Activated naive CD8-positive, alpha-beta T cell treated with anti-CD3 and anti-CD28 coated beads, Interleukin-2, amount 10 ng/mL, durations not matched to agents 7 days and 5 days (primary cell): ENCODE measurements around the gene GALNT4. TPM values are rescaled to one million over a fixed set of nuclear protein-coding genes. Genes with fewer than 3 reads are reported as not detected.
A peak's percentile ranks its signal among the peaks of the same experiment; 100 is the strongest.

Source experiments
- ATAC-seq: fragments of 150-1000 bp; cut with Tn5 transposase; one replicate; pipeline ENCODE4 v1.10.0; 2021; ENCODE audit warnings: low read depth, moderate library complexity
- POLR2A ChIA-PET: fragments of 350-600 bp; sonication (Branson Sonifier 250); formaldehyde crosslinking; loops from one replicate; lab custom pipeline; 2021; ENCODE audit warnings: antibody characterized with exemption; lab: Charles Lee
- DNase-seq: peaks from one replicate; pipeline ENCODE4 v3.0.0; 2021
- H3K27ac Mint-ChIP-seq: one replicate; pipeline ENCODE4 v1.8.0; 2022; ENCODE audit warnings: mild to moderate bottlenecking, mixed read lengths
- H3K27me3 Mint-ChIP-seq: one replicate; pipeline ENCODE4 v1.8.0; 2022; ENCODE audit warnings: mild to moderate bottlenecking, moderate library complexity, mixed read lengths
- H3K36me3 Mint-ChIP-seq: one replicate; pipeline ENCODE4 v1.8.0; 2021; ENCODE audit warnings: mild to moderate bottlenecking, mixed read lengths
- H3K4me1 Mint-ChIP-seq: one replicate; pipeline ENCODE4 v1.8.0; 2021; ENCODE audit warnings: mixed read lengths
- H3K4me3 Mint-ChIP-seq: one replicate; pipeline ENCODE4 v1.8.0; 2022; ENCODE audit warnings: mild to moderate bottlenecking, moderate library complexity, mixed read lengths
- H3K9me3 Mint-ChIP-seq: one replicate; pipeline ENCODE4 v1.8.0; 2021; ENCODE audit warnings: mixed read lengths
- total RNA-seq, 2 experiments: library from RNA; stranded (reverse); gene quantifications; one replicate each; pipeline ENCODE4 v1.2.3, GENCODE V29; 2021

Gene GALNT4
- total RNA-seq, 2 experiments from 2014 or later: 15.6 to 16.3 TPM

- POLR2A ChIA-PET: interaction anchor here (1.0 to 7.5 kb wide), 9 partner anchors 9 to 504 kb away, joined by 3 to 62 read pairs (median 7); partner anchors contain the start of gene DUSP6
- H3K36me3 Mint-ChIP-seq: peaks cover 34% of the 10 kb centered on the region
- H3K27ac Mint-ChIP-seq: peak overlapping the region; percentile 94
- H3K9me3 Mint-ChIP-seq: no peaks in the 10 kb centered on the region
- H3K27me3 Mint-ChIP-seq: no peaks in the 10 kb centered on the region
- peak overlapping the region; percentile 98 for H3K4me3 Mint-ChIP-seq
- peaks cover 48% of the 10 kb centered on the region for H3K4me1 Mint-ChIP-seq
- ATAC-seq: no peak
- DNase-seq: no peak
These were observed 604 bp downstream of the GALNT4 start for GRCh38 chr12:89523843-89524540.

DNA sequence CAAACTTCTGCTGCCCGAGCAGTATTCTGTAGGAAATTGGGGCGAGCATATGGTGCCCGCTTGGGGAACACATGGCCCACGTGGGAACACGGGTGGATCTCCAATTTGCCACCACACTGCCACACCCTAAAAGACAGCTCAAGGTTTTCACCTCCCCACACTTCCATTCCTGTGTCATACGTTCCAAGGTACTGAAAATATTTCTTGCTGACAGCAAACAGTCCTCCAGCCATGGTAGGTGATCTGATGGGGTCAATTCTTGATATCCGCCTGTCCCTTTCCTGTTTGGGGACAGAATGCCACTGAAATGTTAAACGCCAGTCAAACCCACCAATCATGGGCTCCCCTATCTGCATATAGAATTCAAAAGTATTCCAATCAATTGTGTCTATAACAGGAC lies 1.2 kb downstream of the GALNT4 start:
- Mint-ChIP-seq H3K27ac (peak overlapping the region; percentile 94), H3K27me3 (no peaks in the 10 kb centered on the region), H3K36me3 (peaks cover 37% of the 10 kb centered on the region), H3K4me1 (peaks cover 51% of the 10 kb centered on the region), H3K9me3 (no peaks in the 10 kb centered on the region), H3K4me3 (peak overlapping the region; percentile 98)
- POLR2A ChIA-PET: interaction anchor here (1.8 to 7.5 kb wide), 2 partner anchors 49 to 171 kb away, joined by 8 to 56 read pairs; partner anchors contain the start of gene DUSP6
- ATAC-seq: no peak
- no peak for DNase-seq

DNA sequence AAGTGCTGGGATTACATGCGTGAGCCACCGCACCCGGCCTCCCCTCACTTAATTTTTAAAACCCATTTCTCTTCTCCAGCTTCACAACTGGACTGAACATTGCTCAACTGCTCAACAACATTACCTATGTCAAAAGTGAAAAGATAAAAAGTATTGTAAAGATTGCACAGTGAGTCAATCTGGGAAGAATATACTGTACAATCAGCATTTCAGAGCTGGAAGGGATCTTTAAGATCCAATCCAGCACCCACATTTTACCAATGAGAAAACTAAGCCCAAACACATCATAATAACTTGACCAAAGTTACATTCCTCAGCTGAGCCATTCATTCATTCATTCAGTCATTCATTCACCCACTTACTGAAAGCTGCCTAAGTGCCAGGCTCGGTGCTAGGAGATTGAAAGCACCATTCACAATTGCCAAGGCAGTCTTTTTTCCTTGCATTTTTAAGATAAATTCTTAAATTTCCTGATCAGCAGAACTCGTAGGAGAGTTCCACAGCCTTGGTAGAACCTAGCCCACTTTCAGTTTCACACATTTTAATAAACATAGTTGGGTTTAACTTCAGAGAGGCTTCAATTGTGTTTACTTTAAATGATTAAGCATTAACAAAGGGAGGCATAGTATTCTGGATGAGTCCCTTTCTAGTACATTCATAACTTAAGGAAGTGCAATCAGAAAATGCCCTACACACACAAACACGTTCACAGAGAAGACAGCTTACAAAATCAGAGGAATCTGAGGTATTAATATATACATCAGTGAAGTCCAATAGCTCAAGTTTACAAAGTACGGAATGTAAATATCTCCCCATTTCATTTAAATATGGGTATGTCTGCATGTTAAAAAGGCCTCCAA lies 3.0 kb downstream of the GALNT4 start:
- Mint-ChIP-seq H3K4me3 (peak overlapping the region; percentile 98), H3K27ac (peak overlapping the region; percentile 14), H3K9me3 (no peaks in the 10 kb centered on the region), H3K4me1 (peaks cover 44% of the 10 kb centered on the region), H3K36me3 (peaks cover 40% of the 10 kb centered on the region), H3K27me3 (no peaks in the 10 kb centered on the region)
- POLR2A ChIA-PET: interaction anchor here (0.7 to 7.5 kb wide), 2 partner anchors 169 to 172 kb away, joined by 5 to 56 read pairs; partner anchors contain the start of gene DUSP6
- no peak for ATAC-seq
- no peak for DNase-seq

- POLR2A ChIA-PET: no interaction called here
- Mint-ChIP-seq H3K9me3 (no peaks in the 10 kb centered on the region), H3K4me3 (no peak overlapping the region), H3K27me3 (no peaks in the 10 kb centered on the region), H3K27ac (no peak overlapping the region), H3K36me3 (peaks cover 25% of the 10 kb centered on the region), H3K4me1 (peaks cover 30% of the 10 kb centered on the region)
- ATAC-seq: no peak
- no peak for DNase-seq
These were observed 6.9 kb downstream of the GALNT4 start for GRCh38 chr12:89517720-89518119.

GRCh38 chr12:89516633-89517032 lies 8.0 kb downstream of the GALNT4 start:
- POLR2A ChIA-PET: interaction anchor here (0.7 to 1.1 kb wide), 2 partner anchors 10 kb away, joined by 3 read pairs; no protein-coding TSS in a partner anchor
- no peak for ATAC-seq
- no peaks in the 10 kb centered on the region for H3K27me3 Mint-ChIP-seq
- peaks cover 22% of the 10 kb centered on the region for H3K36me3 Mint-ChIP-seq
- no peak overlapping the region for H3K27ac Mint-ChIP-seq
- H3K4me1 Mint-ChIP-seq: peaks cover 22% of the 10 kb centered on the region
- no peak for DNase-seq
- no peak overlapping the region for H3K4me3 Mint-ChIP-seq
- no peaks in the 10 kb centered on the region for H3K9me3 Mint-ChIP-seq

- Mint-ChIP-seq H3K36me3 (peaks cover 20% of the 10 kb centered on the region), H3K9me3 (no peaks in the 10 kb centered on the region), H3K4me3 (no peak overlapping the region), H3K27me3 (no peaks in the 10 kb centered on the region), H3K27ac (no peak overlapping the region), H3K4me1 (peaks cover 16% of the 10 kb centered on the region)
- DNase-seq (no peak), ATAC-seq (peak; percentile 82)
- POLR2A ChIA-PET: interaction anchor here (1.1 kb wide), 1 partner anchor 10 kb away, joined by 6 read pairs; the partner anchor contains the start of gene GALNT4
These were observed 9.8 kb downstream of the GALNT4 start for GRCh38 chr12:89514751-89515150.

- Mint-ChIP-seq H3K4me3 (no peak overlapping the region), H3K27me3 (no peaks in the 10 kb centered on the region), H3K9me3 (no peaks in the 10 kb centered on the region), H3K36me3 (peaks cover 21% of the 10 kb centered on the region), H3K27ac (no peak overlapping the region), H3K4me1 (peaks cover 11% of the 10 kb centered on the region)
- DNase-seq (no peak), ATAC-seq (no peak)
- POLR2A ChIA-PET: no interaction called here
These were observed 11.1 kb downstream of the GALNT4 start for GRCh38 chr12:89513544-89513943.

DNA sequence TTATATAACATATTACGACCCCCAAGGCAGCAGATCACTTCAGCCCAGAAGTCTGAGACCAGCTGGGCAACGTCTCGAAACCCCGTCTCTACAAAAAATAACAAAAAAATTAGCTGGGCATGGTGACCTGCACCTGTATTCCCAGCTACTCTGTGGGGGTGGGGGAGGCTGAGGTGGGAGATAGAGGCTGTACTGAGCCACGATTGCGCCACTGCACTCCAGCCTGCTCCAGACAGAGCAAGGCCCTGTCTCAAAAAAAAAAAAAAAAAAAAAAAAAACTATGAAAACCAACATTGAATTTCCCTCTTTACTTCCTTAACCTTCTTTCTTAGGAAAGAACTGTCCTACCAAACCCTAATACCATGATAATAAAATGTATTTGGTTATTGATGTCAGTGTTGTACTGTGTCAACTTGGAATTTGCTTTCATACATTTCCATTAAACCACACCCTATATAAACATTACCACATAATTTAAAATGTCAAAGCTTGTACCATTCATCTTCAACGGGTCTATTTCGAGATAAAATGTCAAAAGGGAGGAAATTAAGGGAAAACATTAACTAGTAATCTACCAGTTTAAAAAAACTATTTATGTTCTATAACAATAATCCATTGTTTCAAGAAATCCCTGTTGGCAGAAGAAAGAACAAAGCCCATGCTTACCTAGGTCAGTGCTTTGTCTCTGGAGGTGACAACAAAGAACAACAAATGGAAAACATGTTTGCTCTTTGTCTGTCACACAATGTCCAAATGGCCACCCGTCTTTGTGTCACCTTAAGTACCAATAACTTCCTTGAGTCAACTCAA lies 17.4 kb downstream of the GALNT4 start:
- H3K9me3 Mint-ChIP-seq: no peaks in the 10 kb centered on the region
- H3K27me3 Mint-ChIP-seq: no peaks in the 10 kb centered on the region
- no peak for DNase-seq
- no peak overlapping the region for H3K4me3 Mint-ChIP-seq
- H3K4me1 Mint-ChIP-seq: peaks cover 12% of the 10 kb centered on the region
- peaks cover 31% of the 10 kb centered on the region for H3K36me3 Mint-ChIP-seq
- no peak overlapping the region for H3K27ac Mint-ChIP-seq
- no peak for ATAC-seq
- POLR2A ChIA-PET: interaction anchor here (0.6 kb wide), 1 partner anchor 10 kb away, joined by 3 read pairs; no protein-coding TSS in a partner anchor

DNA sequence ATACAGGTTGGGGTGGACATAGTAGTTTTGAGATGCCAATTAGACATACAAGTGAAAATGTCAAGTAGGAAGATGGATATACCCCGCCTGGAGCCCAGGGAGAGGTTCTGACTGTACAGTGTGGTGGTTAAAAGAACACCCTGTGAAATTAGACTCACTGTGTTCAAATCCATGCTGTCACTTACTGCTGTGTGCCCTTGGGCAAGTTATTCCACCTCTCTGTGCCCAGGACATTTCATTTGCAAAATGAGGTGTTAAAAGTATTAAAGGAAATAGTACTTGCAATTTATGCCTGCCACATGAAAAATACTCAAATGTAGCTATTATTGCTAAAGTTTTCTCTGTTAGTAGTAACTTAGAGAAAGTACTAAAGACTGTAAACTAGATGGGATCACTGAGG lies 18.5 kb downstream of the GALNT4 start:
- Mint-ChIP-seq H3K36me3 (peaks cover 32% of the 10 kb centered on the region), H3K9me3 (no peaks in the 10 kb centered on the region), H3K27ac (no peak overlapping the region), H3K27me3 (no peaks in the 10 kb centered on the region), H3K4me1 (peaks cover 12% of the 10 kb centered on the region), H3K4me3 (no peak overlapping the region)
- ATAC-seq: no peak
- DNase-seq: no peak
- POLR2A ChIA-PET: no interaction called here

- Mint-ChIP-seq H3K27me3 (no peaks in the 10 kb centered on the region), H3K36me3 (peaks cover 30% of the 10 kb centered on the region), H3K4me3 (no peak overlapping the region), H3K27ac (no peak overlapping the region), H3K4me1 (peaks cover 11% of the 10 kb centered on the region), H3K9me3 (no peaks in the 10 kb centered on the region)
- POLR2A ChIA-PET: no interaction called here
- ATAC-seq (no peak), DNase-seq (no peak)
These were observed 19.8 kb downstream of the GALNT4 start for GRCh38 chr12:89504560-89505346.

- Mint-ChIP-seq H3K36me3 (peaks cover 30% of the 10 kb centered on the region), H3K27me3 (no peaks in the 10 kb centered on the region), H3K4me1 (peaks cover 9% of the 10 kb centered on the region), H3K4me3 (no peak overlapping the region), H3K27ac (no peak overlapping the region), H3K9me3 (no peaks in the 10 kb centered on the region)
- DNase-seq (no peak), ATAC-seq (no peak)
- POLR2A ChIA-PET: no interaction called here
These were observed 22.8 kb downstream of the GALNT4 start for GRCh38 chr12:89501793-89502192.

DNA sequence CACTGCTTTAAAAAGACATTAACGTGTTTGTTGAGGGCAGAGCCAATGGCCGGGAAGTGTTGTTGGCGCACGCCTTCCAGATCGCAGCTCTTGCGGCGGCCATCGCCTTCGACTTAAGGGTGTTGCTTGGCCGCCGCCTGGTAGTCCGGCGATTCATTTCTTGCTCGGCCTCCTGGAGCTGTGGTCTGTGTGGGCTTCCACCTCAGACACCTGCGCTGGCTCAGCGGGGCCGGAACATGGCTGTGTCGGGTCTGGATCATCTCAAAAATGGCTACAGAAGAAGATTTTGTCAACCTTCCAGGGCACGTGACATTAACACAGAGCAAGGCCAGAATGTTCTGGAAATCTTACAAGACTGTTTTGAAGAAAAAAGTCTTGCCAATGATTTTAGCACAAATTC lies 24.7 kb downstream of the GALNT4 start:
- H3K4me1 Mint-ChIP-seq: peaks cover 9% of the 10 kb centered on the region
- no peaks in the 10 kb centered on the region for H3K9me3 Mint-ChIP-seq
- DNase-seq (no peak), ATAC-seq (no peak)
- H3K27ac Mint-ChIP-seq: no peak overlapping the region
- H3K36me3 Mint-ChIP-seq: peaks cover 32% of the 10 kb centered on the region
- H3K27me3 Mint-ChIP-seq: no peaks in the 10 kb centered on the region
- POLR2A ChIA-PET: no interaction called here
- no peak overlapping the region for H3K4me3 Mint-ChIP-seq
